HepG2 (cell line): ENCODE measurements around the gene DUSP12. TPM values are rescaled to one million over a fixed set of nuclear protein-coding genes. Genes with fewer than 3 reads are reported as not detected.

ENCODE experiments used
- AGO2 ChIP-seq: fragments of 200-400 bp; formaldehyde crosslinking; optimal IDR thresholded peaks from 2 replicates; pipeline ENCODE3; 2017; ENCODE audit warnings: mild to moderate bottlenecking, low read depth, low read length, moderate library complexity
- EP300 ChIP-seq, 3 experiments: sonication (generic) in 1 of 3; formaldehyde crosslinking in 1 of 3; IDR thresholded peaks; 2 replicates each; pipeline versions ENCODE4 v1.5.1 to v1.6.1; 2011 to 2020; ENCODE audit warnings: low read depth in 2 of 3, low read length in 2 of 3, borderline replicate concordance in 1 of 3, improper control_type of control experiment in 1 of 3, mild to moderate bottlenecking in 1 of 3, missing genetic modification reagents in 1 of 3, moderate library complexity in 1 of 3
- MXD3 ChIP-seq: IDR thresholded peaks from 2 replicates; pipeline ENCODE4 v1.6.1; 2016; ENCODE audit warnings: mild to moderate bottlenecking, missing biosample characterization, missing genetic modification reagents
- PRPF4 ChIP-seq: fragments of 200-400 bp; formaldehyde crosslinking; IDR thresholded peaks from 2 replicates; pipeline ENCODE4 v1.6.1; 2016; ENCODE audit warnings: low read length, low read depth; ENCODE audit not compliant: poor library complexity, severe bottlenecking
- SNAPC2 ChIP-seq: sonication (generic); formaldehyde crosslinking; IDR thresholded peaks from 2 replicates; pipeline ENCODE4 v1.8.1; 2022; ENCODE audit warnings: mild to moderate bottlenecking, missing genetic modification reagents
- ZNF33A ChIP-seq: sonication (generic); formaldehyde crosslinking; IDR thresholded peaks from 2 replicates; pipeline ENCODE4 v1.5.1; 2020; ENCODE audit warnings: missing genetic modification reagents, mild to moderate bottlenecking, moderate library complexity, borderline replicate concordance
- ZNF660 ChIP-seq: sonication (generic); formaldehyde crosslinking; IDR thresholded peaks from 2 replicates; pipeline ENCODE4 v1.5.1; 2020; ENCODE audit warnings: mild to moderate bottlenecking, low read depth, missing genetic modification reagents, borderline replicate concordance
- ZNF841 ChIP-seq: sonication (generic); formaldehyde crosslinking; IDR thresholded peaks from 2 replicates; pipeline ENCODE4 v1.8.1; 2023; ENCODE audit warnings: missing genetic modification reagents, borderline replicate concordance
- polyA plus RNA-seq, 8 experiments: library from polyadenylated mRNA; depleted of rRNA in 3 of 8; stranded (reverse) in 7 of 8; unstranded in 1 of 8; fragments of >200 nt; fragmentation: Illumina TruSeq in 4 of 8; extraction: Trizol in 4 of 8; gene quantifications; 2 replicates each; pipeline versions ENCODE4 v1.2.1 to v1.2.3, GENCODE V29; 2011 to 2016; ENCODE audit warnings: low read depth in 4 of 8, missing spikeins in 1 of 8, mixed read lengths in 1 of 8; ENCODE audit not compliant: insufficient read depth in 1 of 8
- total RNA-seq, 5 experiments: library from RNA; depleted of rRNA; stranded (reverse); fragments of >200 nt; fragmentation: Illumina TruSeq; extraction: Trizol; gene quantifications; 2 replicates each; pipeline ENCODE4 v1.2.3, GENCODE V29; 2016; ENCODE audit warnings: low read depth in 1 of 5
- TF ChIP-seq, protein P1 (sequence below): IDR thresholded peaks from 2 replicates; pipeline ENCODE4 v1.6.1; 2018; ENCODE audit warnings: missing genetic modification reagents
- TF ChIP-seq, protein P2 (sequence below): sonication (generic); formaldehyde crosslinking; IDR thresholded peaks from 2 replicates; pipeline ENCODE4 v1.8.0; 2022; ENCODE audit warnings: mild to moderate bottlenecking, missing genetic modification reagents; ENCODE audit not compliant: insufficient replicate concordance
- TF ChIP-seq, protein P3 (sequence below): sonication (generic); formaldehyde crosslinking; IDR thresholded peaks from 2 replicates; pipeline ENCODE4 v1.4.0; 2020; ENCODE audit warnings: missing genetic modification reagents
- TF ChIP-seq, protein P4 (sequence below): sonication (generic); formaldehyde crosslinking; conservative IDR thresholded peaks from 2 replicates; pipeline ENCODE4 v1.4.0; 2020; ENCODE audit warnings: mild to moderate bottlenecking, missing genetic modification reagents, moderate library complexity
- TF ChIP-seq, protein P5 (sequence below): sonication (generic); formaldehyde crosslinking; IDR thresholded peaks from 2 replicates; pipeline ENCODE4 v1.4.0; 2020; ENCODE audit warnings: mild to moderate bottlenecking, missing genetic modification reagents

DUSP12 gene
- total and polyA plus RNA-seq, 2 of the 13 experiments (the other 11 are each of a cell fraction or from before 2014, with no cell fraction given) = 36.7 to 37.1 TPM

GRCh38 chr1:161749509-161750407 lies at the start of gene DUSP12 (continued):
- TF ChIP-seq, protein P1, sequence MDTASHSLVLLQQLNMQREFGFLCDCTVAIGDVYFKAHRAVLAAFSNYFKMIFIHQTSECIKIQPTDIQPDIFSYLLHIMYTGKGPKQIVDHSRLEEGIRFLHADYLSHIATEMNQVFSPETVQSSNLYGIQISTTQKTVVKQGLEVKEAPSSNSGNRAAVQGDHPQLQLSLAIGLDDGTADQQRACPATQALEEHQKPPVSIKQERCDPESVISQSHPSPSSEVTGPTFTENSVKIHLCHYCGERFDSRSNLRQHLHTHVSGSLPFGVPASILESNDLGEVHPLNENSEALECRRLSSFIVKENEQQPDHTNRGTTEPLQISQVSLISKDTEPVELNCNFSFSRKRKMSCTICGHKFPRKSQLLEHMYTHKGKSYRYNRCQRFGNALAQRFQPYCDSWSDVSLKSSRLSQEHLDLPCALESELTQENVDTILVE = peak; percentile 43; the same call in 1 of the 2 replicates
- TF ChIP-seq ZNF33A (CRISPR knock-in tag) (no peak), PRPF4 (no peak), SNAPC2 (CRISPR knock-in tag) (no peak; the same call in 1 of the 2 replicates), AGO2 (peak; percentile 92), ZNF841 (CRISPR knock-in tag) (no peak), ZNF660 (no peak), MXD3 (CRISPR knock-in tag) (peak; percentile 81; the same call in 1 of the 2 replicates), EP300 (IDR thresholded peaks at IDR 0.05; ENCODE audit: low read depth in 2 of 2, low read length in 2 of 2) (no peak), EP300 (CRISPR knock-in tag; IDR thresholded peaks at IDR 0.05; ENCODE audit: borderline replicate concordance) (0 out of 2 replicates have a peak, but pooled peaks have one; percentile 33)
- TF ChIP-seq, protein P2, sequence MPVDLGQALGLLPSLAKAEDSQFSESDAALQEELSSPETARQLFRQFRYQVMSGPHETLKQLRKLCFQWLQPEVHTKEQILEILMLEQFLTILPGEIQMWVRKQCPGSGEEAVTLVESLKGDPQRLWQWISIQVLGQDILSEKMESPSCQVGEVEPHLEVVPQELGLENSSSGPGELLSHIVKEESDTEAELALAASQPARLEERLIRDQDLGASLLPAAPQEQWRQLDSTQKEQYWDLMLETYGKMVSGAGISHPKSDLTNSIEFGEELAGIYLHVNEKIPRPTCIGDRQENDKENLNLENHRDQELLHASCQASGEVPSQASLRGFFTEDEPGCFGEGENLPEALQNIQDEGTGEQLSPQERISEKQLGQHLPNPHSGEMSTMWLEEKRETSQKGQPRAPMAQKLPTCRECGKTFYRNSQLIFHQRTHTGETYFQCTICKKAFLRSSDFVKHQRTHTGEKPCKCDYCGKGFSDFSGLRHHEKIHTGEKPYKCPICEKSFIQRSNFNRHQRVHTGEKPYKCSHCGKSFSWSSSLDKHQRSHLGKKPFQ (CRISPR knock-in tag) = peak; percentile 3
- TF ChIP-seq, protein P3, sequence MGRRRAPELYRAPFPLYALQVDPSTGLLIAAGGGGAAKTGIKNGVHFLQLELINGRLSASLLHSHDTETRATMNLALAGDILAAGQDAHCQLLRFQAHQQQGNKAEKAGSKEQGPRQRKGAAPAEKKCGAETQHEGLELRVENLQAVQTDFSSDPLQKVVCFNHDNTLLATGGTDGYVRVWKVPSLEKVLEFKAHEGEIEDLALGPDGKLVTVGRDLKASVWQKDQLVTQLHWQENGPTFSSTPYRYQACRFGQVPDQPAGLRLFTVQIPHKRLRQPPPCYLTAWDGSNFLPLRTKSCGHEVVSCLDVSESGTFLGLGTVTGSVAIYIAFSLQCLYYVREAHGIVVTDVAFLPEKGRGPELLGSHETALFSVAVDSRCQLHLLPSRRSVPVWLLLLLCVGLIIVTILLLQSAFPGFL (CRISPR knock-in tag) = no peak
- TF ChIP-seq, protein P4, sequence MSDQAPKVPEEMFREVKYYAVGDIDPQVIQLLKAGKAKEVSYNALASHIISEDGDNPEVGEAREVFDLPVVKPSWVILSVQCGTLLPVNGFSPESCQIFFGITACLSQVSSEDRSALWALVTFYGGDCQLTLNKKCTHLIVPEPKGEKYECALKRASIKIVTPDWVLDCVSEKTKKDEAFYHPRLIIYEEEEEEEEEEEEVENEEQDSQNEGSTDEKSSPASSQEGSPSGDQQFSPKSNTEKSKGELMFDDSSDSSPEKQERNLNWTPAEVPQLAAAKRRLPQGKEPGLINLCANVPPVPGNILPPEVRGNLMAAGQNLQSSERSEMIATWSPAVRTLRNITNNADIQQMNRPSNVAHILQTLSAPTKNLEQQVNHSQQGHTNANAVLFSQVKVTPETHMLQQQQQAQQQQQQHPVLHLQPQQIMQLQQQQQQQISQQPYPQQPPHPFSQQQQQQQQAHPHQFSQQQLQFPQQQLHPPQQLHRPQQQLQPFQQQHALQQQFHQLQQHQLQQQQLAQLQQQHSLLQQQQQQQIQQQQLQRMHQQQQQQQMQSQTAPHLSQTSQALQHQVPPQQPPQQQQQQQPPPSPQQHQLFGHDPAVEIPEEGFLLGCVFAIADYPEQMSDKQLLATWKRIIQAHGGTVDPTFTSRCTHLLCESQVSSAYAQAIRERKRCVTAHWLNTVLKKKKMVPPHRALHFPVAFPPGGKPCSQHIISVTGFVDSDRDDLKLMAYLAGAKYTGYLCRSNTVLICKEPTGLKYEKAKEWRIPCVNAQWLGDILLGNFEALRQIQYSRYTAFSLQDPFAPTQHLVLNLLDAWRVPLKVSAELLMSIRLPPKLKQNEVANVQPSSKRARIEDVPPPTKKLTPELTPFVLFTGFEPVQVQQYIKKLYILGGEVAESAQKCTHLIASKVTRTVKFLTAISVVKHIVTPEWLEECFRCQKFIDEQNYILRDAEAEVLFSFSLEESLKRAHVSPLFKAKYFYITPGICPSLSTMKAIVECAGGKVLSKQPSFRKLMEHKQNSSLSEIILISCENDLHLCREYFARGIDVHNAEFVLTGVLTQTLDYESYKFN (CRISPR knock-in tag) = no peak; the same call in 1 of the 2 replicates
- TF ChIP-seq, protein P5, sequence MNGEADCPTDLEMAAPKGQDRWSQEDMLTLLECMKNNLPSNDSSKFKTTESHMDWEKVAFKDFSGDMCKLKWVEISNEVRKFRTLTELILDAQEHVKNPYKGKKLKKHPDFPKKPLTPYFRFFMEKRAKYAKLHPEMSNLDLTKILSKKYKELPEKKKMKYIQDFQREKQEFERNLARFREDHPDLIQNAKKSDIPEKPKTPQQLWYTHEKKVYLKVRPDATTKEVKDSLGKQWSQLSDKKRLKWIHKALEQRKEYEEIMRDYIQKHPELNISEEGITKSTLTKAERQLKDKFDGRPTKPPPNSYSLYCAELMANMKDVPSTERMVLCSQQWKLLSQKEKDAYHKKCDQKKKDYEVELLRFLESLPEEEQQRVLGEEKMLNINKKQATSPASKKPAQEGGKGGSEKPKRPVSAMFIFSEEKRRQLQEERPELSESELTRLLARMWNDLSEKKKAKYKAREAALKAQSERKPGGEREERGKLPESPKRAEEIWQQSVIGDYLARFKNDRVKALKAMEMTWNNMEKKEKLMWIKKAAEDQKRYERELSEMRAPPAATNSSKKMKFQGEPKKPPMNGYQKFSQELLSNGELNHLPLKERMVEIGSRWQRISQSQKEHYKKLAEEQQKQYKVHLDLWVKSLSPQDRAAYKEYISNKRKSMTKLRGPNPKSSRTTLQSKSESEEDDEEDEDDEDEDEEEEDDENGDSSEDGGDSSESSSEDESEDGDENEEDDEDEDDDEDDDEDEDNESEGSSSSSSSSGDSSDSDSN = peak; percentile 95
